ENCODE measurements around the gene LDLRAD4.

The LDLRAD4 gene

DNA sequence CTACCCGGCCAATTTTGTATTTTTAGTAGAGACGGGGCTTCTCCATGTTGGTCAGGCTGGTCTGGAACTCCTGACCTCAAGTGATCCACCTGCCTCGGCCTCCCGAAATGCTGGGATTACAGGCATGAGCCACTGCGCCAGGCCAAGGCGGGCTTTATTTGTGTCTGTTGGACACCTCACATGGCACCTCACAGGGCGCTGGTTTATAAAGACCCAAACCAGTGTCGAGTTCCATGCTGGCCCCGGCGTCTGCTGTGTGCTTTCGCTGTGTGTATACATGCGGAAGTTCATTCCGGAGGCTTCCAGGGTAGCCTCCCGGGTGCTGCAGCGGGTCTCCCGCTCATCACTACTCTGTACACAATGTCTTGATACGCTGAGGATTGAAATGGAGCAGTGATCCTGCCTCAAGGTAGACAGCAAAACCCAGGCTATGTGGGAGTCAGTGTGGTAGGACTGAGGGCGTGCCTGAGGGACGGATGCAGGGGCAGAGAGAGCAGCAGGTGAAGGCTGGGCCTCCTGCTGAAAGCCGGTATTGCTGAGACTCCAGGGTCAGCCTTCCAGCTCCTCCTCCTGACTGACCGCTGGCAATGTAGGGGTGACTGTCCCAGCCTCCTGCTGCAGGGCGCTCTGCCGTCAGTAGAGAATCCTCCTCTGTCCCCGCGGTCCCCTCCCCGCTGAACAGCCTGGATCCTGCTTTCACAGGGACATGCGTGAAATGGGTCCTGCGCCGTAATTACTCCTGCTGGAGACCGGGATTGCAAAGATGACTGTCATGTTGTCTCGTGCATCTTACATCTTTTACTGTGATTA is 22.7 kb downstream of the LDLRAD4 start:
- TF ChIP-seq GATA2 (IDR thresholded peaks at IDR 0.05; ENCODE audit: low read depth, low read length) (no peak), GATA3 (IDR thresholded peaks at IDR 0.05; ENCODE audit: low read depth, low read length) (no peak)

DNA sequence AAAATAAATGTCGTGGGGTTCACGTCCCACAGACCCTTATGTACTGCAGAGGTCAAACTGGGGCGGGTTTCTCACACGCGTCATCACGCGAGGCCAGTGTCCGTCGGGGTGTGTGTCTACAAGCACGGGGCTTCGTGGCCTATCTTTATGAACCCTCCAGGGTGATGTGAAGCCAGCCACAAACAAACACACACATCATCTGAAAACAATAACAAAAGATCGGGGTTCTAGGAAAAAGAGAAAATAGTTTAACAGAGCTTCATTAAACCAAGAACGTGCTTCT is 23.3 kb downstream of the LDLRAD4 start:
- no peak for TF ChIP-seq GATA2 (IDR thresholded peaks at IDR 0.05; ENCODE audit: low read depth, low read length)
- no peak for TF ChIP-seq GATA3 (IDR thresholded peaks at IDR 0.05; ENCODE audit: low read depth, low read length)

DNA sequence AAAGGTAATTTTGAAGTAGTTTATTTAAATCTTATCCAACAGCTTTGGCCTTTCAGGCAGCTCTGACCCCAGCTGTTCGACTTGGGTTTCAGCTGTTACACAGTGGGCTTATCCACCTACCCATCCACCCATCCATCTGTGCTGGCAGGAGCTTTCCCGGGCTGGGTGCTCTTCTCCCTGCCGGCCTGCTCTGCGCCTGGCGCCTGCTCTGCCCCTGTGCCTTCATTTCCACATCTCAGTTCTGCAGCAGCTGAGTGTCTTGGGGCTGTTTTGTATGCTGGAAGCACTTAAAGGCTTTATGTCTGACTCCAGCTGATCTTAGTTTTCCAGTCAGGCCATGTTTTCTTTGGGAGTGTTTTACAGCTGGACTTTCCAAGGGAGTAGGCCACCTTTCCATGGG is 24.2 kb downstream of the LDLRAD4 start:
- TF ChIP-seq GATA2 (IDR thresholded peaks at IDR 0.05; ENCODE audit: low read depth, low read length): no peak
- no peak for TF ChIP-seq GATA3 (IDR thresholded peaks at IDR 0.05; ENCODE audit: low read depth, low read length)

DNA sequence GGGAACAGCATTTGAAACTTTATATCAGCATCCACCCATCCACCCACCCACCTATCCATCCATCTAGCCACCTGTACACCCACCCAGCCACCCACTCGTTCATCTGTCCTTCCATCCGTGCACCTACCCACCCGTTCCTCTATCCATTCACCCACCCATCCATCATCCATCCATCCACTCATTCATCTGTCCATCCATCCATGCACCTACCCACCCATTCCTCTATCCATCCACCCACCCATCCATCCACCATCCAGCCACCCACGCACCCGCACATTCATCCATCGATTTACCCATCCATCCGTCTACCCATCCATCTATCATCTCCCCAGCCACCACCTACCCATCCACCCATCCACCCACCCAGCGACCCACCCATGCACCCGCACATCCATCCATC is 24.8 kb downstream of the LDLRAD4 start:
- no peak for TF ChIP-seq GATA3 (IDR thresholded peaks at IDR 0.05; ENCODE audit: low read depth, low read length)
- TF ChIP-seq GATA2 (IDR thresholded peaks at IDR 0.05; ENCODE audit: low read depth, low read length): no peak

DNA sequence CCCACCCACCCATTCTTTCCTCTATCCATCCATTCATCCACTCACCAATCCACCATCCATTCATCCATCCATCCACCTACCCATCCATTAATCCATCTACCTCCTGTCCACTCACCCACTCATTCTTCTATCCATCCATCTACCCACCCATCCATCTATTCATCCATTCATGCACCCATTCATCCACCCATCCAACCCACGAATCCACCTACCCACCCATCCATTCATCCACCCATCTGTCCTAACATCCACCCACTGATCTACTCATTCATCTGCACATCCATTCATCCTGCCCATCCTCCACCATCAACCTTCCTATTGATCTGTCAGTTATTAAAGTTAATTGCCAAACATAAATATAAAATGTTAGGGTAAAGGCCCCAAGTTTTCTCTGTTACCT is 25.6 kb downstream of the LDLRAD4 start:
- no peak for TF ChIP-seq GATA3 (IDR thresholded peaks at IDR 0.05; ENCODE audit: low read depth, low read length)
- TF ChIP-seq GATA2 (IDR thresholded peaks at IDR 0.05; ENCODE audit: low read depth, low read length): no peak

DNA sequence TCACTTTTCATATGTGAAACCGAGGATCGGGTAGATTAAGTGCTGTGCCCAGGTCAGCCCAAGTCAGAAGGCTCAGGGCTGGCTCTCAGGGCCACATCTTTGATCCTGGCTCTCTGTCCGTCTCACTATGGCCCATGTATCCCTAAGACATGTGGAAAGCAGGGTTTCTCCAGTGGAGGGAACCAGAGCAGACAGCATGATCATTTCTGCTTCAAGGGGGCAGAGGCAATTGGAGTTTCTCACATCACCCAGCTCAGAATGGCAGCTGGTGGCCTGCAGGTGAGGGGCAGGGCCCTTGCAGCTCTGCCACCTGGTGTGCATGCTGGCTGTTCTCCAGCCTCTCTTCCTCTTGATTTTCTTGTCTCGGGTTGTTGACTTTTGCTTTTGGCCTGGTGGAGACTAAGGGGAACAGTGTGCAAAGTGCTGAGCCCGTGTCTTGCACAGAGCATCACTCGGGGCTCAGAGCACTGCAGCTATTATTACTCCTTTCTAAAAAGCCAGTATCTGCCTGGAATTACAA is 27.0 kb downstream of the LDLRAD4 start:
- TF ChIP-seq GATA2 (IDR thresholded peaks at IDR 0.05; ENCODE audit: low read depth, low read length): no peak
- no peak for TF ChIP-seq GATA3 (IDR thresholded peaks at IDR 0.05; ENCODE audit: low read depth, low read length)

DNA sequence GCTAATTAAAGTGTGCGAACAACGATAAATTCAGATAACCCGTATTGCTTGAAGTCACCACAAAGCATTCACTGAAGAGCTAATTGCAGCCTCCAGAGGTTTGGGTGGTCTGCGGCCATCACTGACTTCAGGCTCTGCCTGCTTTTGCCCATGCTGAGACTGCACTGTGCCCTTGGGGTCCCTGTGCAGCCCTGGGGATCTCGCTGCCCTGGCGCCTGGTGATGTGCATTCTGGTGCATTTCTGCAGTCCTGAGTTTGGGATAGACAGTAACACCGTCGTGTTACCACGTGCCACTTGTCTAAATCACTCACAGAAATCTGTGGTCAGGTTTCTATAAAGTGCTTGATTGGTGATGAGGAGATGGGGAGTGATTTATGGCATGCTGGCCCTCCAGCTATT is 27.6 kb downstream of the LDLRAD4 start:
- TF ChIP-seq GATA3 (IDR thresholded peaks at IDR 0.05; ENCODE audit: low read depth, low read length): no peak
- TF ChIP-seq GATA2 (IDR thresholded peaks at IDR 0.05; ENCODE audit: low read depth, low read length): no peak

DNA sequence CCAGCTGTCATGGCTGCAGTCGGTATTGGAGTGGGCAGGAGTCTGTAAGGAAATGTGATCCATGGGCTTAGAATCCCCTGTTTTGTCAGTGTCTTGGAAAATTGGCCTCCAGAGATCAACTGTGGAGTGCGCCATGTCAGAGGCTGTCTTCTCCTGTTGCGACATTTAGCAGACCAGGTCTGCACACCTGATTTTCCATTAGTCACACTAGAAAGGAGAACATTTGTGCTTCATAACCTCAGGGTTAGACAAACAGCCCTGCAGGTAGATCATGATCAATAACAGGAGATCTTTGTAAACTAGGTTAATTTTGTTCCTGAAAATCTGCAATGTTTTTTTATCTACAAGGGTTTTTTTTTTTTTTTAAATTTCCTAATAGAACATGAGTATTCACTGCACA is 28.0 kb downstream of the LDLRAD4 start:
- TF ChIP-seq GATA2 (IDR thresholded peaks at IDR 0.05; ENCODE audit: low read depth, low read length): no peak
- no peak for TF ChIP-seq GATA3 (IDR thresholded peaks at IDR 0.05; ENCODE audit: low read depth, low read length)

DNA sequence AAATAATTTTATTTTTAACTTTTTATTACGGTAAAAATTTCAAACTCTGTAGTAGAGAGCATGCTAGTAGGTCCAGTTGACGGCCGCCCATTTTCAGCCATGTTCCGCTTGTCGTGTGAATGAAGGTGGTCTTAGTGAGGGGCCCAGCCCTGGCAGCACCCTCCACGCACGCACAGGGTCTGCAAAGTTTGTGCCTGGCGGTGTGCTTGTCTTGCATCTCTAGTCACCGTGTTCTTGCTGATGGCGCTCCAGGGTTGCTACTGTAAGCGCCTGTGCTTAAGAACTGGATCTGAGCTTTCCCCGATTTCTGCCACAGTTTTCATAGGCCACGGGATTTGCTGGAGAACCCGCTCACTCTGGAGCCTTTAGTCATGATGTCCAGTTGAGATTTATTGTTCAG is 28.9 kb downstream of the LDLRAD4 start:
- TF ChIP-seq GATA2 (IDR thresholded peaks at IDR 0.05; ENCODE audit: low read depth, low read length) (no peak), GATA3 (IDR thresholded peaks at IDR 0.05; ENCODE audit: low read depth, low read length) (no peak)

DNA sequence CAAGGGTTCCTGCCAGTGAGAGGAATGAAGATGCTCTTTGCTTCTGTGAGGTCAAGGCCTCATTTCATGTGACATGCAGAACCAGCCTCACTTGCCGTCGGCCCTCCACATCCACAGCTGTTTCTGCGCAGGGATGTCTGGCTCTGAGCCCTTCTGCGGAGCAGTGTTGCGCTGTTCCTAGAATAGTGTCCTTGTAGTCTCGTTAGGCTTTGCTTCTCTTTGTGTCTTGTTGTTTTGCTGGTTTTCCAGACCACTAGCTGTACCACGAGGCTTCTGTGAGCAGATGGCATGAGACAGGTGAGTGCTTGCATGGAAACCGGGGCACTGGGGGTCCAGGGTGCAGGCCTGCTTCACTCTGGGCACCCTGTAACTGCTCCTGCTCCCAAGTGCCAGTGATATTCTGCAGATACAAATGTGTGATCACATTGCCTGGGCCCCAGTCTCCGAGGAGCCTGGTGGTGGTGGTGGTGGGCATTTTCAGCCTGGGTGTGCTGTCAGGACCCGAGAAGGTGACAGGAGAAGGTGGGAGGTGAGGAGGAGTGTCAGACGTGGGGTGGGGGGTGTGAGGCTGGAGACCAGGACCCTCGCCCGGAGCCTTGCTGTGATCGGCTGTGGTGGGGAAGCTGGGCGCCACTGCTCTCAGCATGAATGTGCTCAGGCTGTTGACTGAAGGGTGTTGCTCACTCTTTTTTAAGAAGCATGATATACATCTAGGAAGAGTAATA is 34.3 kb downstream of the LDLRAD4 start:
- no peak for TF ChIP-seq GATA2 (IDR thresholded peaks at IDR 0.05; ENCODE audit: low read depth, low read length)
- no peak for TF ChIP-seq GATA3 (IDR thresholded peaks at IDR 0.05; ENCODE audit: low read depth, low read length)

DNA sequence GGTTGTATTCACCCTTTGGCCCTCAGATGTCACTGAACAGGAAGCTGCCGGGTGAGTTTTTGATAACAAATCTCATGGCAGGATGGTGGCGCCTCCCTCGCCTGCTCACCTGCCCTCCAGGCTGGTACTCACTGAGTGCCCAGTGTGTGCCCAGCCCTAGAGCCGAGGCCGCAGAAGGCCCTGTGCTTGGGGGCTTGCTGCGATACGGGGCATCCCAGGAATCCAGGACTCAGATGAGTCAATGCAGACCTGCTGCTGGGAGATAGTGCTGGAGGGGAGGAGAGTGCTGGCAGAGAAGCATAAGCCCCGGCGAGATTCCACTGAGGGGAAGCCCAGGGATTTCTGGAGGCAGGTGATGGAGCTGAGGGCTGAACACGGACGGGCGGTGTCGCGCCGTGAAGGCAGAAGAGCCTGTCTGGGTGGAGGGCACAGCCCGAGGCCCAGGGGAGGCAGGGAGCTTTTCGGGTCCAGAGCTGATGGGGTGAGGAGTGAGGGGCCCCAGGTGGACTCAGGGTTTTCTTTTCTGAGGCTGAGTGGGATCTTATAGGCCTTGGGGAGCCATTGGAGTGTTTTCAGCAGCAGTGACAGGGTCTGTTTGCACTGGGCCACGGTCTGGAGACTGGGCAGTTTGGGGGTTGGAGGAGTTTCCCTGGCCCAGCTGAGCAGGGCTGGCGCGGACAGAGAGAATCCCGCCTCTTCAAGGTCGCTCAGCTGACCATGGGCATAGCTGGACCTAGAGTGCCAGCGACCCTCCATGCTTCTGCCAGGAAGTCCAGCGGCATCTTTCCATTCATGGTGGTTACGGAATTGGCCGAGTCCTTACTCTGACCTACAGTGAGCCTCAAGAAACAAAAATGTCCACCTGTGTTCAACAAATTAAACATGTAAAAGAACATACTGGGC is 35.5 kb downstream of the LDLRAD4 start:
- TF ChIP-seq GATA2 (IDR thresholded peaks at IDR 0.05; ENCODE audit: low read depth, low read length): no peak

DNA sequence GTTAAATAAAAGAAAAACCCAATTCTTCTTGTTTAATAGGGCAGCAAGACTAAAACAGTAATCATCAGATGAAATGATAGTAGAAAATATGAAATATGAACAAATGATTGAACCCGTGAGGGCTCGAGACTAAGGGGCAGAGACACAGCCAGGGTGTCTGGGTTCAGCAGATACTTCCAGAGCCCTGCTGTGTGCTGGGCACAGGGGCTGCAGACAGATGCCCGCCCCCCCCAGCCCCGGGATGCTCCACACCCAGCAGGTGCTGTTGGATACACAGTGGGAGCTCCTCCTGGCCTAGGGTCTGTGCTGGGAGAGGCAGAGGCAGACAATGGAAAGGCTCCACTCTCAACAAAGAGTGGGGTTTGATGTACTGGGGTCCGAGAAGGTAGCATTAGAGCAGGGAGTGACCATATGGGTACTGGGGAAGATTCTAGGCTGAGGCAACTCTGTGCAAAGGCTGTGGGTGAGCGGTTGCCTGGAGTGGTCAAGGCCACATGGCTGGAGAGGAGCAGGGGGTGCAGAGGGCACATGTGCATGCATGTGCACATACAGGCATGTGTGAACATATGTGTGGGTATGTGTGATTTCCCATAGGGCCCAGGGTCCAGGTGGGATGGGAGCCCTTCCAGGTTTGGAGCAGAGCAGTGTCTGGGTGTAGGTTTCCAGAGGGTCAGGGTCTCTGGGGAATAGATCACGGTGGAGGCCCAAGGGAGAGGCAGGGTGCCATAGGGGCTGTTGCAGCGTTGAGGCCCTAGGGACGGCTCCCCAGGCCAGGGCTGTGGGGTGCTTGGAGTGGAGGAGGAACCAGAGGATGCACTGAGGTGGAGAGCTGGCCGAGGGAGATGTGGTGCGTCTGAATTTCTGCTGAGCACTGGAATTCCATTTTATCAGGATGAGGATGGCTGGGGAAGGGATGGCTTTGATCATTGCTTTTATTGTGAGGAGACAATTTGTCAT is 36.7 kb downstream of the LDLRAD4 start:
- TF ChIP-seq GATA2 (IDR thresholded peaks at IDR 0.05; ENCODE audit: low read depth, low read length): no peak
